SK-N-SH treated with all-trans-retinoic acid at 6 μM for 48 hours (cell line): ENCODE data around the gene PTPRN2.

Experiments
- ATAC-seq: fragments of 200-7000 bp; cut with Tn5 transposase; 3 replicates; pipeline ENCODE4 v1.9.1; 2020; ENCODE audit warnings: mild to moderate bottlenecking, moderate library complexity
- ARNTL ChIP-seq: fragments of 450-650 bp; formaldehyde crosslinking; IDR thresholded peaks from 2 replicates; pipeline ENCODE4 v1.5.0; 2020; ENCODE audit warnings: low read depth, mild to moderate bottlenecking, moderate library complexity, borderline replicate concordance
- BACH2 ChIP-seq: fragments of 250-450 bp; sonication (Bioruptor Pico); IDR thresholded peaks from 2 replicates; pipeline ENCODE4 v1.9.0; 2021; ENCODE audit warnings: mild to moderate bottlenecking, borderline replicate concordance
- CSDC2 ChIP-seq: fragments of 250-450 bp; sonication (Bioruptor Pico); IDR thresholded peaks from 2 replicates; pipeline ENCODE4 v1.5.0; 2020; ENCODE audit warnings: mild to moderate bottlenecking, moderate library complexity
- ESRRG ChIP-seq: fragments of 250-450 bp; sonication (Bioruptor Pico); IDR thresholded peaks from 2 replicates; pipeline ENCODE4 v1.6.1; 2021; ENCODE audit warnings: mild to moderate bottlenecking
- GLIS3 ChIP-seq: fragments of 250-450 bp; sonication (Bioruptor Pico); IDR thresholded peaks from 2 replicates; pipeline ENCODE4 v1.5.0; 2020; ENCODE audit warnings: mild to moderate bottlenecking, moderate library complexity
- ISL1 ChIP-seq: fragments of 250-450 bp; sonication (Bioruptor Pico); IDR thresholded peaks from 2 replicates; pipeline ENCODE4 v2.1.2; 2022; ENCODE audit warnings: mild to moderate bottlenecking, moderate library complexity
- OSR1 ChIP-seq: fragments of 250-450 bp; sonication (Bioruptor Pico); IDR thresholded peaks from 2 replicates; pipeline ENCODE4 v1.8.0; 2022; ENCODE audit warnings: moderate library complexity, mild to moderate bottlenecking, inconsistent platforms
- PPARA ChIP-seq: fragments of 250-450 bp; sonication (Bioruptor Pico); IDR thresholded peaks from 2 replicates; pipeline ENCODE4 v1.5.0; 2020; ENCODE audit warnings: mild to moderate bottlenecking, borderline replicate concordance
- TCF4 ChIP-seq: fragments of 250-450 bp; sonication (Bioruptor Pico); IDR thresholded peaks from 2 replicates; pipeline ENCODE4 v1.8.0; 2021; ENCODE audit warnings: mild to moderate bottlenecking, moderate library complexity, borderline replicate concordance
- TOX ChIP-seq: fragments of 250-450 bp; sonication (Bioruptor Pico); IDR thresholded peaks from 2 replicates; pipeline ENCODE4 v1.8.0; 2021; ENCODE audit warnings: mild to moderate bottlenecking, moderate library complexity, borderline replicate concordance
- ZC3H10 ChIP-seq: fragments of 250-450 bp; sonication (Bioruptor Pico); IDR thresholded peaks from 2 replicates; pipeline ENCODE4 v1.5.1; 2021; ENCODE audit warnings: mild to moderate bottlenecking, moderate library complexity
- ZFP3 ChIP-seq: fragments of 250-450 bp; sonication (Bioruptor Pico); IDR thresholded peaks from 2 replicates; pipeline ENCODE4 v1.5.0; 2020; ENCODE audit warnings: mild to moderate bottlenecking, moderate library complexity
- ZFP30 ChIP-seq: fragments of 450-650 bp; formaldehyde crosslinking; IDR thresholded peaks from 2 replicates; pipeline ENCODE4 v1.5.0; 2022; ENCODE audit warnings: mild to moderate bottlenecking, moderate library complexity
- ZNF565 ChIP-seq: fragments of 450-650 bp; formaldehyde crosslinking; conservative IDR thresholded peaks from 2 replicates; pipeline ENCODE4 v1.5.0; 2020; ENCODE audit warnings: low read depth, mild to moderate bottlenecking, moderate library complexity
- ZNF70 ChIP-seq: fragments of 450-650 bp; formaldehyde crosslinking; IDR thresholded peaks from 2 replicates; pipeline ENCODE4 v1.5.0; 2020; ENCODE audit warnings: mild to moderate bottlenecking, moderate library complexity
- ZNF8 ChIP-seq: fragments of 450-650 bp; formaldehyde crosslinking; IDR thresholded peaks from 2 replicates; pipeline ENCODE4 v1.5.0; 2020; ENCODE audit warnings: mild to moderate bottlenecking, moderate library complexity
- TF ChIP-seq, protein P1 (sequence below): fragments of 250-450 bp; sonication (Bioruptor Pico); IDR thresholded peaks from 2 replicates; pipeline ENCODE4 v1.8.0; 2021; ENCODE audit warnings: low read depth, mild to moderate bottlenecking, moderate library complexity, borderline replicate concordance
- TF ChIP-seq, protein P2 (sequence below): fragments of 250-450 bp; sonication (Bioruptor Pico); IDR thresholded peaks from 2 replicates; pipeline ENCODE4 v1.5.1; 2020; ENCODE audit warnings: low read depth, mild to moderate bottlenecking, moderate library complexity
- TF ChIP-seq, protein P3 (sequence below): fragments of 250-450 bp; sonication (Bioruptor Pico); IDR thresholded peaks from 2 replicates; pipeline ENCODE4 v1.5.0; 2020; ENCODE audit warnings: mild to moderate bottlenecking, moderate library complexity

PTPRN2 gene

DNA sequence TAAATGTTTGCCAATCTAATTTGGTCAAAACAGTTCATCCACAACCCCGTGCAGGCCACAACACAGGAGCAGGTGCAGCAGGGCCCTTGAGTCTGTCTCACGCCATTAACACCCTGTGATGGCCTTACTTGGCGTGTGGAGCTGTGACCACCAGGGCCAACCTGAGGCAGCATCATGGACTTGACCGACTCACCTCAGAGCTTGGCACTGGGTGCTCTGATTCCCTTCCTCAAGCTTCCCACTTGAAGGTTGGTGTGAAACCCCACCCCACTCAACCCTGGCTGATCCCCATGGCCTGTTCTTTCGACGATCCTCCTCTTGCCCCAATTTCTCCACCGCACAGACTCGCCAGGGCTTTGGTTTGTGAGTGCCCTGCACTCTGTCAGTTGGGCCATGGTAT is 623.1 kb downstream of the PTPRN2 start (continued):
- TF ChIP-seq ESRRG (CRISPR knock-in tag) = no peak
- no peak for TF ChIP-seq PPARA (CRISPR knock-in tag)
- no peak for TF ChIP-seq TCF4
- TF ChIP-seq ZNF565 = no peak
- TF ChIP-seq OSR1 (CRISPR knock-in tag) = no peak
- TF ChIP-seq ZNF70 (CRISPR knock-in tag) = no peak
- no peak for TF ChIP-seq ZC3H10 (CRISPR knock-in tag)

DNA sequence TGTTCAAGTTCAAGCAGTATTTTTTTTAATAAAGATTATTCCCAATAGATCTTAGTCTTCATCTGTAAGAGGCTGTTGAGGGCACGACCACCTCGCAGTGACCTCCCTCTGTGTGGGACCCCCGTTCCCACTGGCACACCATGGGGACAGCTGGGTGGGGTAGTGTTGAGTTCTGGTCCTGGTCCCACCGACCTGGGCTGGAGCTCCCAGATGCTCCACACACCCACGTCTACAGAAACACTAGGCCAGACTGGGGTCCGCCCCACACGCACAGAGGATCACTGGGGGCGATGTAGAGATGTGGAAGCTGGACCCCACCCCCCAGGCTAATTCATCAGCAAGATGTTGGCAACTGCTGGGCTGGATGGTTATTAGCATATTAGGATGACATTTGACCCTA is 623.6 kb downstream of the PTPRN2 start:
- TF ChIP-seq GLIS3 (CRISPR knock-in tag) (no peak), ZNF8 (CRISPR knock-in tag) (no peak), ZFP3 (no peak), PPARA (CRISPR knock-in tag) (no peak), OSR1 (CRISPR knock-in tag) (no peak), ZC3H10 (CRISPR knock-in tag) (no peak), ZFP30 (no peak), CSDC2 (CRISPR knock-in tag) (no peak), ARNTL (CRISPR knock-in tag) (no peak)
- TF ChIP-seq, protein P1, sequence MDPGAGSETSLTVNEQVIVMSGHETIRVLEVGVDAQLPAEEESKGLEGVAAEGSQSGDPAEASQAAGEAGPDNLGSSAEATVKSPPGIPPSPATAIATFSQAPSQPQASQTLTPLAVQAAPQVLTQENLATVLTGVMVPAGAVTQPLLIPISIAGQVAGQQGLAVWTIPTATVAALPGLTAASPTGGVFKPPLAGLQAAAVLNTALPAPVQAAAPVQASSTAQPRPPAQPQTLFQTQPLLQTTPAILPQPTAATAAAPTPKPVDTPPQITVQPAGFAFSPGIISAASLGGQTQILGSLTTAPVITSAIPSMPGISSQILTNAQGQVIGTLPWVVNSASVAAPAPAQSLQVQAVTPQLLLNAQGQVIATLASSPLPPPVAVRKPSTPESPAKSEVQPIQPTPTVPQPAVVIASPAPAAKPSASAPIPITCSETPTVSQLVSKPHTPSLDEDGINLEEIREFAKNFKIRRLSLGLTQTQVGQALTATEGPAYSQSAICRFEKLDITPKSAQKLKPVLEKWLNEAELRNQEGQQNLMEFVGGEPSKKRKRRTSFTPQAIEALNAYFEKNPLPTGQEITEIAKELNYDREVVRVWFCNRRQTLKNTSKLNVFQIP = no peak
- TF ChIP-seq, protein P2, sequence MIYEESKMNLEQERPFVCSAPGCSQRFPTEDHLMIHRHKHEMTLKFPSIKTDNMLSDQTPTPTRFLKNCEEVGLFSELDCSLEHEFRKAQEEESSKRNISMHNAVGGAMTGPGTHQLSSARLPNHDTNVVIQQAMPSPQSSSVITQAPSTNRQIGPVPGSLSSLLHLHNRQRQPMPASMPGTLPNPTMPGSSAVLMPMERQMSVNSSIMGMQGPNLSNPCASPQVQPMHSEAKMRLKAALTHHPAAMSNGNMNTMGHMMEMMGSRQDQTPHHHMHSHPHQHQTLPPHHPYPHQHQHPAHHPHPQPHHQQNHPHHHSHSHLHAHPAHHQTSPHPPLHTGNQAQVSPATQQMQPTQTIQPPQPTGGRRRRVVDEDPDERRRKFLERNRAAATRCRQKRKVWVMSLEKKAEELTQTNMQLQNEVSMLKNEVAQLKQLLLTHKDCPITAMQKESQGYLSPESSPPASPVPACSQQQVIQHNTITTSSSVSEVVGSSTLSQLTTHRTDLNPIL (CRISPR knock-in tag) = no peak
- TF ChIP-seq, protein P3, sequence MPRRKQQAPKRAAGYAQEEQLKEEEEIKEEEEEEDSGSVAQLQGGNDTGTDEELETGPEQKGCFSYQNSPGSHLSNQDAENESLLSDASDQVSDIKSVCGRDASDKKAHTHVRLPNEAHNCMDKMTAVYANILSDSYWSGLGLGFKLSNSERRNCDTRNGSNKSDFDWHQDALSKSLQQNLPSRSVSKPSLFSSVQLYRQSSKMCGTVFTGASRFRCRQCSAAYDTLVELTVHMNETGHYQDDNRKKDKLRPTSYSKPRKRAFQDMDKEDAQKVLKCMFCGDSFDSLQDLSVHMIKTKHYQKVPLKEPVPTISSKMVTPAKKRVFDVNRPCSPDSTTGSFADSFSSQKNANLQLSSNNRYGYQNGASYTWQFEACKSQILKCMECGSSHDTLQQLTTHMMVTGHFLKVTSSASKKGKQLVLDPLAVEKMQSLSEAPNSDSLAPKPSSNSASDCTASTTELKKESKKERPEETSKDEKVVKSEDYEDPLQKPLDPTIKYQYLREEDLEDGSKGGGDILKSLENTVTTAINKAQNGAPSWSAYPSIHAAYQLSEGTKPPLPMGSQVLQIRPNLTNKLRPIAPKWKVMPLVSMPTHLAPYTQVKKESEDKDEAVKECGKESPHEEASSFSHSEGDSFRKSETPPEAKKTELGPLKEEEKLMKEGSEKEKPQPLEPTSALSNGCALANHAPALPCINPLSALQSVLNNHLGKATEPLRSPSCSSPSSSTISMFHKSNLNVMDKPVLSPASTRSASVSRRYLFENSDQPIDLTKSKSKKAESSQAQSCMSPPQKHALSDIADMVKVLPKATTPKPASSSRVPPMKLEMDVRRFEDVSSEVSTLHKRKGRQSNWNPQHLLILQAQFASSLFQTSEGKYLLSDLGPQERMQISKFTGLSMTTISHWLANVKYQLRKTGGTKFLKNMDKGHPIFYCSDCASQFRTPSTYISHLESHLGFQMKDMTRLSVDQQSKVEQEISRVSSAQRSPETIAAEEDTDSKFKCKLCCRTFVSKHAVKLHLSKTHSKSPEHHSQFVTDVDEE (CRISPR knock-in tag) = no peak
- ATAC-seq = no peak

DNA sequence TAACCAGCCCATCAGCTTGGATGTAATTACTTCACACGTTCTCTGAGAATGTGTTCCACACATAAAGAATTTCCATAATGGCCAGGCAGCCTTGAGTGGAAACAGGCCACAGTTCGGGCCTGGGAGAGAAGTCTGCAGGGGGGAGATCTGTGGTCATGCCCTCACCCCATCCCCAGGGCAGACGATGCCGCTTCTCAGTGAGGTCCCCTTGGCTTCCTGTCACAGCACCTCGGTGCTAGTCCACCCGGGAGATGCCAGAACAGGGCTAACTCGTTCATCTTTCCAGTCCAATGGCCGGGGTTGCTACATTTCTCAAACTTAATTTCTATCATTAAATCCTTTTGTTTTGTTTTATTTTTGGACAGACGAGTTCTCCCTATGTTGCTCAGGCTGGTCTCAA is 624.1 kb downstream of the PTPRN2 start:
- no peak for TF ChIP-seq ZNF70 (CRISPR knock-in tag)

DNA sequence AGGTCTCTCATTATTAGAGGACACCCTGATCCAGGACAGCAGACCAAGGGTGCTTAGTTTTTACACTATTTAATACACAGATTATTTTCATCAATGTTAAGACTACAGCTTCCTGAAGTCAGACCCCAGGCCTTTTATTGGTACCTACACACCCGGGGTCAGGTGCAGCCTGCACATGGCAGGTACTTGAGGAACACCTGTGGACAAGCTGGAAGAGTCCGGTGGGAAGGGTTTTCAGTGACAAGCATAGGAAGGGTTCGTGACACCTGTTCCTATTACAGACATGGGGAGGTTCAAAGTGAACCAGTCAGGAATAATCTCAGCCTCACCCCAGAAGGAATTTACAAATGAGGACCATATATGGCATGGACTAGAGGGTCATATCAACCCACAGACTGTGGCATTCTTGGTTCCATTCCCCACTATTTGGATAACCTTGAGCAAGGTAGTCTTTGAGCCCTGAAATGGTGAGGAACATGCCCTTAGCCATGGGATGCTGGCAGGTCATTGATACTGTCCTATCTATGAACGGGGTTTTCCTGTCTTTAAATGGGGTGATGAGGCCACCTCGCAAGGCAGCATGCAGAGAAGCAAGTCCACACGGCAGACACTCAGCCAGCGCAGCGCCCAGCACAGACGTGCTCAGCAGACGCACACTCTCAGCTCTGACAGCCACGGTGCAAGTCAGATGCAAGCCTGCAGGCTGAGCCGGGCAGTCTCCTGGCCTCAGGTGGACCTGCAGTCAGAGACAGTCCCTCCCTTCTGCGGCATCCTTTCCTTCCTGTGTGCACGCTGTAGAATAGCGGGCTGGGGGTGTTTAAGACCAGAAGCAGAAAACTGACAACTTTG is 624.9 kb downstream of the PTPRN2 start:
- ATAC-seq = no peak
- TF ChIP-seq ISL1 = no peak

More for the DNA sequence above, 624.1 kb downstream of the PTPRN2 start:
- ATAC-seq = no peak

DNA sequence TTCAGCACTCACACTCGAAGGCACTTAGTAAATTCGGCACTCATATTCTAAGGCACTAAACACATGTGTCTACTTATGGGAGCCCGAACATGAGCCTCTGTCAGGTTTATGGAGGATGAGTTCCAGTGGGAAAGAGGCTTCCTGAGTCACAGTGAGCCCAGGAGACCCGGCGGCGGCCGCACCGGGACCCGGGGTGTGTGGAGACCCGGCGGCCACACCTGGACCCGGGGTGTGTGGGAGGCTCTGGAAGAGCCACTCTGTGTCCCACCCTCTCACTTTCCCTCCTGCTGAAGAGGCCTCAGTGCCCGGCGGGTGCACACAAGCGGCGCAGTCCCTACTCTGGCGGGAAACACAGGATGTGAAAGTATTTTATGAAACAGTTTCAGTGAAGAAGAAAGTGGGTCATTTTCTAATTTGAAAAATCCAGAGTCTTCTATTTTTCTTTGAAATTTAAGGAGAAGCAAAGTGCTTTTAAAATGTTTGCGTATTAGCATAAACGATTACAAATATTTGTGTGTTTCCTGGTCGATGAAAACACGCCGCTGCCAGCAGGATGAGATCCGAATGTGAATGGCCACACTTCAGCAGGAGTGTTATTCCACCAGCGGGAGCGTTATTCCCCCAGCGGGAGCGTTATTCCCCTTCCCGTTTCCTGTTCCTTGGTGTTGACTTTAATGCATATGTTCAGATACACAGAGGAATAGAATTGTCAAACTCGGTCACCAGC is 625.7 kb downstream of the PTPRN2 start:
- no peak for ATAC-seq
- TF ChIP-seq GLIS3 (CRISPR knock-in tag) (no peak), BACH2 (no peak), ISL1 (no peak), ARNTL (CRISPR knock-in tag) (no peak), ESRRG (CRISPR knock-in tag) (no peak), TOX (CRISPR knock-in tag) (no peak), ZNF70 (CRISPR knock-in tag) (no peak)
